Activated CD4-positive, alpha-beta T cell treated with anti-CD3 and anti-CD28 coated beads for 4 hours (primary cell): Measurements from ENCODE around the gene STAT4.

Experiments
- DNase-seq, 2 donors: peaks; one replicate each; pipeline ENCODE4 v3.0.0-alpha.2; 2020

STAT4 gene

DNA sequence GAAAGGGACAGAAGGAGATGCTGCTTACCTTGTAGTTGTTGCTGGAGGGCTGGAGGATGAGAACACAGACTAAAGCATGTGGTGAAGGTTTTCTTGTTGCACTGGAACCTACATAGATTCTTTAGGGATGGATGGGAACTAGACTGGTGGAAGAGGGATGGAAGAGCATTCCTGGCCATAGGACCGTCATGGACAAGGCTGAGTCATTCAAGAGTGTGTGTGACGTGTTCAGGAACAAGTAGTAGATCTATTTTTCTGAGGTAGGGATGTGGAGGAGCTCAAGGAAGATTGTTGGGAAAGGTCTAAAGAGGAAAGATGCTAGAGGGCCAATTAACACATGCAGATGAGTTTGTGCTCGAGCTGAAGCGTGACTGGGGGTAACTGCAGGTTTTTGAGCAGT is 6.6 kb downstream of the STAT4 start:
- DNase-seq: no peak

GRCh38 chr2:191143791-191144190 is 7.0 kb downstream of the STAT4 start:
- DNase-seq: no peak

GRCh38 chr2:191128911-191129304 is 21.9 kb downstream of the STAT4 start:
- DNase-seq: no peak

DNA sequence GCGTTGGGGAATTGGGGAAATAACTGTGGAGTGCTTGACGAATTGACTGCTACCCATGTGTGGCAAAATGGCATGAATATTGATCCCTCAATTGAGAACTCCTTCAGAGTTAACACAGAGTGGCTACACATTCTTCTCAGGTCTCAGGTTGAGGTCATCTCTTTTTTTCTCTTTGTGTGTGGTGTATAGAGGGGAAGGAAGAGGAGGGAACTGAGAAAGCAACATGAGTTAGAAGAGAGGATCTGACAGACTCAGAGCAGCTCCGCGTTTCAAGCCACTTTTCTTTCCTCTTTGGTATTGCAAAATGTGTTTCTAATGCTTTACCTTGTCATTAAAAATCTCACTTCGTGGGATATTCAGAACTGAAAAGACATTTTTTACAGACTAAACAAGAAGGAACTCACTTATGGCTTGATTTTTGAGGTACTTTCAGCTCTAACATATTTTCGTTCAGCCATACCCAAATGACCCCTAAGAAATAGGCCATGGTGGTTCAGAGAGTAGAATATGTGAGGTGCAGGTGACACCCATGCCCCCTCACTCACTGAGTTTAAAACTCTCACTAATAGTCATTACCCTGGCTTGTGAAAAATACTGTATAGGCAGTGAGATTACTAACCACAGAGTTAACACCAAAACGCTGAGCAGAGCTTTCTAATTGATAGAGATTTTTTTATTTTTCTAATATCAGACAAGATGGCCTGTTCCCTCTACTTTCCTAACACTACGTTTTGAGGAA is 22.5 kb downstream of the STAT4 start:
- no peak for DNase-seq

DNA sequence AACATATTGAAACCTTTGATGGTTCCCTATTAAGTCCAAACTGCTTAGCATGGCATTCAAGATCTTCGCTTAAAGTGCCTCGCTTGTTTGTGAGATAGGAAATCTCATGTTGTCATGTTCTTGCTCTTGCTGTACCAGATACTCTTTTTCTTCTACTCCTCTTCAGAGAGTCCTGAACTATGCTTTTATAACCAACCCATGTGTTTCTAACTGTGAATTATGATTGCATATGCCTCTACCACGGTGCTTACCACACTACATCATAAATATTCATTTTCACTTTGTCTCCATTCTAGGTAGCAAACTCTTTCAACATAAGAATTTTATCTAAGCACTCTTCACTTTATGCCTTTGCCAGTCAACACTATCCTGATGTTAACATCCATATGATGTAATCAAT is 23.6 kb downstream of the STAT4 start:
- DNase-seq: no peak

GRCh38 chr2:191126386-191127085 is 24.3 kb downstream of the STAT4 start:
- no peak for DNase-seq

DNA sequence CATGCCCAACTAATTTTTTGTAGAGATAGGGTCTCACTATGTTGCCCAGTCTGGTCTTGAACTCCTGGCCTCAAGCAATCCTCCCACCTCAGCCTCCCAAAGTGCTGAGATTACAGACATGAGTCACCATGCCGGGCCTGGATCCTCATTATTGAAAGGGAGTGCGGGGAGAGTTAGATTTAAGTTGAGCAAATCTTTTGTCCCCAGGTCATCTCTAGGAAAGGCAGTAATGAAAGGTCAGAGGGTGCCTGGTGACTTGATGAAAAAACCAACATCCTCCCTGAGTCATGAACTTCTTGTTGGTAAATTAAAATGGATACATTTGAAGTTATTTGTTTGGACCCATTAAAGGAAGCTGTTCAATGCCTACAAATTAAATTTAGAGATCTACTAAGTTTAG is 25.1 kb downstream of the STAT4 start:
- DNase-seq: no peak

GRCh38 chr2:191122638-191123294 is 28.0 kb downstream of the STAT4 start:
- no peak for DNase-seq

GRCh38 chr2:191117341-191117740 is 33.5 kb downstream of the STAT4 start:
- no peak for DNase-seq

DNA sequence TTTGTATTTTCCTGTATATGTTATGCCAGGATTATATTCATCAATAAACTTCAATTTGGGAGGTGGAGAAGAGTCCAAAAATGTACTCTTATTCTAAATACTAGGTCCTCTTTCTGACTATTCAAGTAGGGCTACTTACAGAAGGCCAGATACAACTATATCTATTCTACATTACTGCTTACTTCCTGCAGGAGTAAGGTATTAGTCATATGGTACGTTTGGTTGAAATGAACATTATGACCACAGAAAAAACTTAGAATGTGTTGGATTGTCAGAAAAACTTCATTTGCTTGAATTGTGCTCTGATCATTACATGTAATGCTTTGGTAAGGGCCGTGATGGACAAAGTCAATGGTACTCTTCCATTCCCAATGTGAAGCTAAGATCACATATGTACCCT is 35.0 kb downstream of the STAT4 start:
- DNase-seq: no peak

DNA sequence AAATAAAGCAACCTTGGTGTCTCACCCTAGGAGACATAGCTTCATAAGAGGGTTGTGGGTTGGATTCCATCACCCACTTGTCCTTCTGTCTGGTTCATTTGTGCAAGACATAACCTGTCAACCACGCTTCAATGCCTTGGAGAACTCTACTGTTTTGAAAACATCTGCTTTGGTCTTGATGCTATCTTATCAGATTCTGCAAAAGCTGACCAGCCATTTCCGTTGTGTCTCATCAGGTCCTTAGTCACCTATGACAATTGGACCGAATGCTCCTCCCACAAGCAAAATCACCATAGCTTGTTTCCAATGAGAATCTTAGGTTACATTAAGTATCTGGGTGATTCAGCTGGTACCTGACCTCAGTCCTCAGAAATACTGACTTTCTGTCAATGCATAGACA is 35.4 kb downstream of the STAT4 start:
- DNase-seq: peak; percentile 63 to 65

DNA sequence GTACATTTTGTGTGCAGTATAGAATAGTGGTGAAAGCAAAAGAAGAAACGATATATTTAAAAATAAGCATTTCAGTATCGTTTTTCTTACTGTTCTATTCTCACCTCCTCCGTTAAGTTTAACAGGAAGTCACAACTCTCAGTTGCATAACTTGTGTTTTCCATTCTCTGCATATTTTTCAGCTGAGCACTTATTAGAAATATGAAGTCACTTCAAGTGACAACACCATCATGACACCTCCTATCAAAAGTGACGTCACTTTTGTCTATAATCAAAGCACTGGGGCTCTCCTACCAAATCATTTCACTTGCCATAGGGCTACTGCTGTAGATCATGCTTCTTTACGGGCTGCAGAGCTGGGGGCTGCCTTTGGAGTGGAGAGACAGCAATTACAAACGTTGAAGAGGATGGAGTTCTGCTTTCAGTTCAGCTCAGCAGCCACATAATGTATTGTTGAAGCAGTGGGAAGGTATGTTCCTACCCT is 36.3 kb downstream of the STAT4 start:
- peak; percentile 21 to 30 for DNase-seq

DNA sequence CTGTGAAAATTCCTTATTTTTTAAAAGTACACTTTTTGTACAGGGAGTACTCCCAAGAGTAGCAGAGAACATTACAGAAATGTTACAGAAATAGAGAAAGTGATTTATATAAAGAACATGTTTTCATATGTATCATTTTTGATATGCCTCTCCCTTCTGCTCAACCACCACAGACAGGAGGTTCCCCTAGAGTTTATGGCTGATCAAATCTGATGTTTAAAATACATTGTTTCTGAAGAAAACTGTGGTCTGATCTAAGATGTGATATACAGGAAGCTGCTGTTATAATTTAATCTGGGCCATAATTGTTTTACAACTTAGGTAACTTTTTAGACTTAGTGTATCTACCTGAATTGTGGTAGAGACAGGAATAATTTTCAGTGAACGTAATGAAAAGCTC is 37.0 kb downstream of the STAT4 start:
- DNase-seq: no peak

- DNase-seq: no peak
Measured at GRCh38 chr2:191112448-191112901, 38.3 kb downstream of the STAT4 start.

DNA sequence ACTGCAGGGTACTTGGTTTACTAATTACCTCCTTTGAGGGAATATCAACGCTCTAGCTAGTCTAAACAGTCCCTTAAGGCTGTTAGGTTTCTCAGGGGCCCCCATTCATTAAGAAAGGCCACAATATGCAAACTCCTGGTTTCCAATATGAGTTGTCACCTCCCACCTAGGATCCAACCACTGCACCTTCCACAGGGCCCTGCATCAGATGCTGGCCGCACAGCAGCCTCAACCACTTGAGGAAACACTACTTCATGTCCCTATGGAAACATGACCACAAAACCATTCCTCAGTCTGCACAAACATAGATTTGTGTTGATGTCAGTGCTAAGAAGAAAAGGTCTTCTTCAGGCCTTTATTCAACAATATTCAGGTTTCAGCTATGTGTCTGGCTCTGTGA is 40.9 kb downstream of the STAT4 start:
- DNase-seq: no peak

DNA sequence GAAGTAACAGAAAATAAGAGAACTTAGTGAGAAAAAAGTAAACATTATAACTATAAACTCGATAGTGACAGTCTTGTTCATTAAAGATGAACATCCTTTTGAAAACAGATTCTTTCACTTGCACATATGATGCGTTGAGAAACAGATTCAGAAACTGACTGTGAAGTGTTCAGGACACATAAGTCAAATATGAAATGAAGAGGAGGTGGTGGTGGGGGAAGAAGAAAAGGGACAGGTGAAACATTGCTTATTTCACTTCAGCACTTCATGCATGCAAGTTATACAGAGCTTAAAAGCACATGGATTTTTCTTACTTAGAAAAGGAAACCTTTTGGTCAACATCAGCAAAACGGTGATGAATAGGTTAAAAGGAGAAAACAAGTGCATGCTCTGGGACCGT is 42.5 kb downstream of the STAT4 start:
- no peak for DNase-seq

DNA sequence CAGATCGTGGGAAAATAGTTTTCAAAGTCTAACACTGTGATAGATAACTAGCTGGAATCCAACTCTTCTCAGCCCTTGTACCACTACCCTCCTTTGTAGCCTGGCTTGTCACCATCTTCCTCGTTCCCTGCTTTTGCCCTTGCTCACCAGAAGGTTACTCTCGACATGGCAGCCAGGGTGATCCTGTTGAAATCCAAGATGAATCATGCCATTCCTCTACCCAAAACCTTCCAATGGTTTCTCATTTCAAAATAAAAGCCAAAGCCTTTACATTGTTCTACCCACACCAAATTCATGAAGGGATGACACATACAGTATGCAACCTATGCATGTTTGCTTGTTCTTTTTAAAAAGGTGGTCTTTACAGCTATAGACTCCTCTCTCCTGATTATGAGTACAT is 45.7 kb downstream of the STAT4 start:
- no peak for DNase-seq

- DNase-seq: no peak
Measured at GRCh38 chr2:191103774-191104173, 47.0 kb downstream of the STAT4 start.

DNA sequence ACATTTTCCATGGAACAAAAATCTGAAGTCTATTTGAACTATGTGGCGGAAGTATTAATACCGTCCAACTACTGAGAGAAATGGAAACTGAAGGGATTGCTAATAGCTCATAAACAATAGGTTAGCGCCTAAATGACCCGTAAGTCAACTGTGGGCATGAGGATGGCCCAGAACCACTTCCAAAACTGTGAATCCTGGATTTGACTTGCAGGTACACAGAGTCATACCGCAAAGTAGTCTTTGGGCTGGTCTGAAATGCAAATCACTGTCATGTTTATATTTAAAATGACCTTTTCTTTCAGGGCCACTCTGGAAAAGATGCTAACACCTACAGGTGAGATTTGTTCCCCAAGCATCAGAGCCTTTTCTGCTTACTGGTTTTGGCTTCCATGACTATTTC is 50.6 kb downstream of the STAT4 start:
- no peak for DNase-seq

- no peak for DNase-seq
Measured at GRCh38 chr2:191087311-191087710, 63.5 kb downstream of the STAT4 start.

- no peak for DNase-seq
Measured at GRCh38 chr2:191086706-191087105, 64.1 kb downstream of the STAT4 start.

DNA sequence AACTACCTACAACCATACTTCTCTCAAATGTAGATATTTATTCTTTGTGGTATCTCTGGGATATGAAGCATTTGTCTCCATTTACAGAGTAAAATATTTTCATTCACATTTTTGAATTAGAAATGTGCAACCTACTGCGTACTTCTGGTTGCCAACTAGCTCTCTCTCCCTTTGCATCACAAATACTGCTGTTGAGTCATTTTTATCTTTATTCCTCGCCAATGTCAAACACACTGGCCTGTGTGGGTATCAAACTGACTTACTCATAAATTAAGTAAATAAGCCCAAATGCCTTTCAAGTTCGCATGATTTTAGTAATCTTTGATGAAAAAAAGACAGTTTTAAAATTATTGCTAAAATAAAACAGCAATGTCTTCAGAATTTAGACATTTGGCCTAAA is 67.3 kb downstream of the STAT4 start:
- DNase-seq: no peak

DNA sequence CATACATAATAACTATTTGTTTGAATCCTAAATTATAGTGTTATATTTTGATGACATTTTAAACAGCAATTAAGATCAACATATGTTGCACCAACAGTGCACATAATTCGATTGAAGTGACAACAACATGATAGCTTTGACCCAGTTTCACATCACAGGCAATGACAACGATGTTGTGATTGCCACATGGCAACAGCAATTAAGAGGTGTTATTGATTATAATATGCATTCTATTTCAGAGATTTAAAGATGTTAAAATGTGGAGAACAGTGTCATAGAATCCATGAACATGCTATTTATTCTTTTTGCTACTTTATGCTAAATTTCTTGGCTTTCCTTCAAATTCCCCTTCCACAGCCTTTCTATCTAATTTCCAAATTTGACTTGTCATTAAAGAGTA is 68.5 kb downstream of the STAT4 start:
- DNase-seq: no peak
